IPS-15b (cell line): Measurements from ENCODE around the gene ILF3.

Experiments
- H3K27me3 ChIP-seq: one replicate; pipeline ENCODE4 v1.6.1; 2013; ENCODE audit warnings: low read length; ENCODE audit not compliant: control insufficient read depth, insufficient read depth
- H3K36me3 ChIP-seq: one replicate; pipeline ENCODE4 v1.6.1; 2013; ENCODE audit warnings: low read length; ENCODE audit not compliant: control insufficient read depth, insufficient read depth
- H3K4me1 ChIP-seq: one replicate; pipeline ENCODE4 v1.6.1; 2013; ENCODE audit warnings: mild to moderate bottlenecking, low read length; ENCODE audit not compliant: control insufficient read depth, insufficient read depth
- H3K4me3 ChIP-seq: one replicate; pipeline ENCODE4 v1.5.1; 2013; ENCODE audit warnings: low read depth, low read length
- H3K9ac ChIP-seq: one replicate; pipeline ENCODE4 v1.6.1; 2013; ENCODE audit warnings: low read depth, mild to moderate bottlenecking, low read length
- H3K9me3 ChIP-seq: one replicate; pipeline ENCODE4 v1.6.1; 2013; ENCODE audit warnings: mild to moderate bottlenecking, low read length; ENCODE audit not compliant: control insufficient read depth, insufficient read depth

Gene ILF3

DNA sequence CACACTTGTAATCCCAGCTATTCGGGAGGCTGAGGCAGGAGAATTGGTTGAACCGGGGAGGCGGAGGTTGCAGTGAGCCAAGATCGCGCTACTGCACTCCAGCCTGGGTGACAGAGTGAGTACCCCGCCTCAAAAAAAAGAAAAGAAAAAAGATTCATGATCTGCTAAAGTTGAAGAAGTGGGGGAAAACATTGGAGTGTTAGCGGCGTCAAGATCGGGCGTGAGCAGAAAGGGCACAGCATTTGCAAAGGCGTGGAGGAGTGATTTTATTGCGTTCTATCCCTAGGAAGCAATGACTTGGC, 62.9 kb downstream of the ILF3 start:
- Histone ChIP-seq H3K36me3 (peaks cover 12% of the 10 kb centered on the region), H3K4me3 (peak overlapping the region; percentile 39), H3K27me3 (no peaks in the 10 kb centered on the region), H3K9me3 (no peaks in the 10 kb centered on the region), H3K4me1 (peaks cover 8% of the 10 kb centered on the region), H3K9ac (no peak overlapping the region)

GRCh38 chr19:10717356-10718204, 63.4 kb downstream of the ILF3 start, which contains the start of gene DNM2:
DNM2 (plus strand) TSS chr19:10718079; CDS start chr19:10718243, 164 bp downstream.
- Histone ChIP-seq H3K4me1 (peaks cover 5% of the 10 kb centered on the region), H3K9me3 (no peaks in the 10 kb centered on the region), H3K36me3 (peaks cover 12% of the 10 kb centered on the region), H3K27me3 (no peaks in the 10 kb centered on the region), H3K4me3 (peak within 1 kb of the TSS; percentile 88), H3K9ac (peak within 1 kb of the TSS; percentile 91)

GRCh38 chr19:10718205-10719196, 64.4 kb downstream of the ILF3 start:
- Histone ChIP-seq H3K9me3 (no peaks in the 10 kb centered on the region), H3K4me3 (peak overlapping the region; percentile 88), H3K9ac (peak overlapping the region; percentile 91), H3K36me3 (peaks cover 7% of the 10 kb centered on the region), H3K27me3 (no peaks in the 10 kb centered on the region), H3K4me1 (peaks cover 5% of the 10 kb centered on the region)

- Histone ChIP-seq H3K9me3 (no peaks in the 10 kb centered on the region), H3K27me3 (no peaks in the 10 kb centered on the region), H3K9ac (no peak overlapping the region), H3K4me3 (peak overlapping the region; percentile 88), H3K4me1 (peaks cover 5% of the 10 kb centered on the region), H3K36me3 (peaks cover 5% of the 10 kb centered on the region)
These were observed 65.4 kb downstream of the ILF3 start for GRCh38 chr19:10719466-10719961.

- Histone ChIP-seq H3K9ac (no peak overlapping the region), H3K27me3 (no peaks in the 10 kb centered on the region), H3K4me3 (no peak overlapping the region), H3K9me3 (no peaks in the 10 kb centered on the region), H3K4me1 (peaks cover 5% of the 10 kb centered on the region), H3K36me3 (peaks cover 4% of the 10 kb centered on the region)
These were observed 66.5 kb downstream of the ILF3 start for GRCh38 chr19:10720607-10721125.

DNA sequence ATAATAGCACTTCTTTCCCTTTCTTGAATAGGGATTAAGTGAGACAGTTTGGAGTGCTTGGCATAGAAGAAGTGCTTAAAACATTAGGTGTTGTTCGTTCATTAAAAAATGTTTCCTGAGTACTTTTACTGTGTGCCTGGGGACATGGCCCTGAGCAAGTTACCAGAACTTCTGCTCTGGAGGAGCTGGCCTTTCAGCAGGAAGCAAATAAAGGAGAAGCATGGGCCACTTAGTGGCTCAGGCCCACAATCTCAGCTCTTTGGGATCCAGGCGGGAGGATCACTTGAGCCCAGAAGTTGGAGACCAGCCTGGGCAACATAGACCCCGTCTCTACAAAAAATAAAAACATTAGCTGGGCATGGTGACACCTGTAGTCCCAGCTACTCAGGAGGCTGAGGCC, 69.4 kb downstream of the ILF3 start:
- no peak overlapping the region for H3K9ac ChIP-seq
- H3K4me1 ChIP-seq: peaks cover 5% of the 10 kb centered on the region
- no peaks in the 10 kb centered on the region for H3K9me3 ChIP-seq
- H3K4me3 ChIP-seq: no peak overlapping the region
- peaks cover 2% of the 10 kb centered on the region for H3K36me3 ChIP-seq
- H3K27me3 ChIP-seq: no peaks in the 10 kb centered on the region

DNA sequence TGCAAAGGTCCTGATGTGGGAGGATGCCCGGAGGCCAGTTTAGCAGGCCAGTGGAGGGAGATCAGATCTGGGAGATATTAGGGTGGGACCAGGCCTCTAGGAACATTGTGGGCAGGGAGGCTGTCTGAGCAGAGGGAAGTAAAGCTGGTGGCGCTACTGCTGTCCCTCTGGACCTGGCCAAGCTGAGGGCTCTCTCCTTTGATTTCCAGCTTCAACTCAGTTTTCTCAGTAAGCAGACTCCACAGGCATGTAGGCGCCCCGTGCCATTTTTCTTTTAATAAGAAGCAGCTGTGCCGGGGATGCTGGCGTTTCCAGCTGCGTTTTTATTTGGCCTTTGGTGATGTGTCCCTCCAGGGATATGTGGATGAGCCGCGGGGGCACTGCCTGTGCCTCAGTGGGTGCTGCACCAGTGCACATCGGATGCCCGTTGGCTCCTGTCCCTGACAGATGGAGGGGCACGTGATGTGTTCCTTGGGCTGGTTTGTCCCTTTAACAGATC, 70.5 kb downstream of the ILF3 start:
- H3K9ac ChIP-seq: no peak overlapping the region
- H3K4me1 ChIP-seq: no peaks in the 10 kb centered on the region
- no peaks in the 10 kb centered on the region for H3K27me3 ChIP-seq
- H3K9me3 ChIP-seq: no peaks in the 10 kb centered on the region
- no peak overlapping the region for H3K4me3 ChIP-seq
- peaks cover 2% of the 10 kb centered on the region for H3K36me3 ChIP-seq

DNA sequence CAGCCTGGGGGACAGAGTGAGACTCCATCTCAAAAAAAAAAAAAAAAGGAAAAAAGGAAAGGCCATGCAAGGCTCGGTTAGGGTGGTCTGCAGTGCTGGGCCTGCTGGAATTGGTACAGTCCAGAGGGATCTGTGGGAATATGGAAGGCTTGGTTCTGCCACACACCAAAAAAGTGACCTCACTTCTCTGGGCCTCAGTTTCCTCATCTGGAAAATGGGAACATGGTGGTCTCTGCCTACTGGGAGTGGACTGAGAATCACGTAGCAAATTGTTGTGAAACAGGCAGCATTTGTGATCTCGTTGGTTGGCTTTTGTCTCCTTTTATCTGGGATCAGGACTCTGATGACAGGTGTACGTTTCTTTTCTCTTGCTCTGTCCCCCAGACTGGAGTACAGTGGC, 71.3 kb downstream of the ILF3 start:
- no peak overlapping the region for H3K4me3 ChIP-seq
- H3K36me3 ChIP-seq: peaks cover 2% of the 10 kb centered on the region
- no peak overlapping the region for H3K9ac ChIP-seq
- no peaks in the 10 kb centered on the region for H3K9me3 ChIP-seq
- no peaks in the 10 kb centered on the region for H3K27me3 ChIP-seq
- H3K4me1 ChIP-seq: no peaks in the 10 kb centered on the region

DNA sequence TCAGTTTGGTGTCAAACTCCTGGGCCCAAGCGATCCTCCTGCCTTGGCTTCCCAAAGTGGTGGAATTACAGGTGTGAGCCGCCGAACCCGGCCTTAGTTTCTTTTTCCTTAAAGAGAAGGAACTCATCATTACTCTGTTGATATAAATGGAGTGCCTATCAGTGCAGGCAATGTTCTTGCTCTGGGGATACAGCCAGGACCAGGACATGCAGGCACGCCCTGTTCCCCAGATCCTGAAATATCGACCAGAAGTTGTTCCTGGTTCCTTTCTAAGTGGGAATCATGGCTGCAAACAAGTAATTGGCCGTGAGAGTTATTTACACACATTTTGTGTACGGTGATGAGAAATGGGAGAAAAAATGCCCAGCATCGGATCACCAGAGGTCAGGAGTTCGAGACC, 72.1 kb downstream of the ILF3 start:
- Histone ChIP-seq H3K4me1 (no peaks in the 10 kb centered on the region), H3K9me3 (no peaks in the 10 kb centered on the region), H3K4me3 (no peak overlapping the region), H3K36me3 (peaks cover 2% of the 10 kb centered on the region), H3K27me3 (no peaks in the 10 kb centered on the region), H3K9ac (no peak overlapping the region)

DNA sequence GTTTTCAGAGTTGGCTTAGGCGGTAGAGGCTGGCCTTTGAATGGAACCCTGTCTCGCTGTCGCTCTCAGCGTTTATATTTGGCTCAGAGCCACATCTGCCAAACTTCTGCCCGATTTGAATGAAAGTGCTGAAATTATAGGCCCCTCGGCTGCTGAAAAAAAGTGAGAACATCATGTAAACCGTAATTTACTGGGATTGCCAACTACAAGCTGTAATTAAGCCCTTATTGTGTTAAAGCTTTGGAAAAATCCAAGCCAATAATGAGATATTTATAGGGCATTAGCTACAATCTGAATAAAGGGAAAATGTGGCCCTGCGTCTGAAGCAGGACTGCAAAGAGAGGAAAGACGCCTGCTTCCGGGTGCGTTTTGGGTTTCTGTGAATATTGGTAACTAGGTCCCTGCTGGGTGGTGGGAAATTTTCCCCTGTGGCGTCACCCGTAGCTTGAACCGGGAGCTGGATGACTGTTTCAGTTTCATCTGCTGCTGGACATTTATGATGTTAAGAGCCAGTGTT, 73.6 kb downstream of the ILF3 start:
- Histone ChIP-seq H3K9me3 (no peaks in the 10 kb centered on the region), H3K4me1 (no peaks in the 10 kb centered on the region), H3K27me3 (no peaks in the 10 kb centered on the region), H3K36me3 (peaks cover 2% of the 10 kb centered on the region), H3K4me3 (no peak overlapping the region), H3K9ac (no peak overlapping the region)

- Histone ChIP-seq H3K4me3 (no peak overlapping the region), H3K27me3 (no peaks in the 10 kb centered on the region), H3K9ac (no peak overlapping the region), H3K36me3 (peaks cover 2% of the 10 kb centered on the region), H3K9me3 (no peaks in the 10 kb centered on the region), H3K4me1 (no peaks in the 10 kb centered on the region)
These were observed 75.3 kb downstream of the ILF3 start for GRCh38 chr19:10729411-10729810.
